CD4-positive, alpha-beta T cell (primary cell): ENCODE results near the gene ODC1. TPM values are rescaled to one million over a fixed set of nuclear protein-coding genes. Genes with fewer than 3 reads are reported as not detected.

Experiments used
- ATAC-seq: fragments of 200-7000 bp; cut with Tn5 transposase; one replicate; pipeline ENCODE4 v1.10.0; 2022; ENCODE audit warnings: mild to moderate bottlenecking; ENCODE audit not compliant: poor library complexity
- CTCF ChIA-PET: fragments of 350-600 bp; sonication (Branson Sonifier 250); formaldehyde crosslinking; loops from one replicate; lab custom pipeline; 2021; ENCODE audit warnings: antibody characterized with exemption, inconsistent platforms; lab: Charles Lee
- POLR2A ChIA-PET: fragments of 350-600 bp; sonication (Branson Sonifier 250); formaldehyde crosslinking; loops from one replicate; lab custom pipeline; 2021; ENCODE audit warnings: antibody characterized with exemption, inconsistent platforms; lab: Charles Lee
- DNase-seq, 14 experiments: peaks; one replicate each; pipeline ENCODE4 v3.0.0-alpha.2; 2013 to 2020; ENCODE audit warnings: mixed read lengths in 2 of 14
- H3K27ac ChIP-seq, 2 donors: one replicate each; pipeline versions ENCODE4 v1.5.1 to v1.7.0; 2013; ENCODE audit warnings: low read length in 2 of 2, low read depth in 1 of 2, mild to moderate bottlenecking in 1 of 2
- H3K27me3 ChIP-seq, 2 experiments: 1 replicate in 1 of 2; 2 replicates in 1 of 2; pipeline versions ENCODE4 v1.6.1 to v1.7.0; 2013; ENCODE audit warnings: low read length in 2 of 2, control low read depth in 1 of 2, mild to moderate bottlenecking in 1 of 2, moderate library complexity in 1 of 2; ENCODE audit not compliant: insufficient read depth in 2 of 2, control insufficient read depth in 1 of 2
- H3K36me3 ChIP-seq: one replicate; pipeline ENCODE4 v1.6.1; 2013; ENCODE audit warnings: low read length, control low read depth; ENCODE audit not compliant: insufficient read depth
- H3K4me1 ChIP-seq: one replicate; pipeline ENCODE4 v1.6.1; 2013; ENCODE audit warnings: low read length, control low read depth; ENCODE audit not compliant: insufficient read depth
- H3K4me3 ChIP-seq: one replicate; pipeline ENCODE4 v1.5.1; 2013; ENCODE audit warnings: mild to moderate bottlenecking, low read length, moderate library complexity
- H3K9me3 ChIP-seq, 2 experiments: 1 replicate in 1 of 2; 2 replicates in 1 of 2; pipeline versions ENCODE4 v1.6.1 to v1.7.0; 2013; ENCODE audit warnings: low read length in 2 of 2, mild to moderate bottlenecking in 2 of 2, control low read depth in 1 of 2, moderate library complexity in 1 of 2; ENCODE audit not compliant: control insufficient read depth in 1 of 2, insufficient read depth in 1 of 2
- H3K27ac Mint-ChIP-seq: one replicate; pipeline ENCODE4 v1.8.0; 2020; ENCODE audit warnings: mixed read lengths
- H3K27me3 Mint-ChIP-seq: one replicate; pipeline ENCODE4 v1.8.0; 2021; ENCODE audit warnings: mixed read lengths
- H3K36me3 Mint-ChIP-seq: one replicate; pipeline ENCODE4 v1.8.0; 2021; ENCODE audit warnings: low read depth, mixed read lengths
- H3K4me1 Mint-ChIP-seq: one replicate; pipeline ENCODE4 v1.8.0; 2021; ENCODE audit warnings: low read depth, mixed read lengths
- H3K4me3 Mint-ChIP-seq: one replicate; pipeline ENCODE4 v1.8.0; 2020; ENCODE audit warnings: mild to moderate bottlenecking, mixed read lengths
- H3K9me3 Mint-ChIP-seq: one replicate; pipeline ENCODE4 v1.8.0; 2020; ENCODE audit warnings: mixed read lengths
- CTCF ChIP-seq: fragments of 200-600 bp; IDR thresholded peaks from one replicate; pipeline ENCODE4 v1.8.0; 2022; ENCODE audit warnings: antibody characterized with exemption, mild to moderate bottlenecking
- intact Hi-C, 2 experiments: fragments of 100-400 bp; cut with DNase I in 1 of 2; cut with micrococcal nuclease in 1 of 2; formaldehyde crosslinking; loops; one replicate each; pipeline versions ENCODE4 v1.15.1 to v1.9.0; 2023 to 2025; cut with DNase I, micrococcal nuclease
- total RNA-seq, 174 experiments: library from RNA in 2 of 174; stranded (reverse) in 2 of 174; gene quantifications; one replicate each; pipeline ENCODE4 v1.2.3 and lab custom pipeline; 2021 to 2026

ODC1 gene
- total RNA-seq, 2 experiments from 2014 or later, result 162 to 164 TPM

DNA sequence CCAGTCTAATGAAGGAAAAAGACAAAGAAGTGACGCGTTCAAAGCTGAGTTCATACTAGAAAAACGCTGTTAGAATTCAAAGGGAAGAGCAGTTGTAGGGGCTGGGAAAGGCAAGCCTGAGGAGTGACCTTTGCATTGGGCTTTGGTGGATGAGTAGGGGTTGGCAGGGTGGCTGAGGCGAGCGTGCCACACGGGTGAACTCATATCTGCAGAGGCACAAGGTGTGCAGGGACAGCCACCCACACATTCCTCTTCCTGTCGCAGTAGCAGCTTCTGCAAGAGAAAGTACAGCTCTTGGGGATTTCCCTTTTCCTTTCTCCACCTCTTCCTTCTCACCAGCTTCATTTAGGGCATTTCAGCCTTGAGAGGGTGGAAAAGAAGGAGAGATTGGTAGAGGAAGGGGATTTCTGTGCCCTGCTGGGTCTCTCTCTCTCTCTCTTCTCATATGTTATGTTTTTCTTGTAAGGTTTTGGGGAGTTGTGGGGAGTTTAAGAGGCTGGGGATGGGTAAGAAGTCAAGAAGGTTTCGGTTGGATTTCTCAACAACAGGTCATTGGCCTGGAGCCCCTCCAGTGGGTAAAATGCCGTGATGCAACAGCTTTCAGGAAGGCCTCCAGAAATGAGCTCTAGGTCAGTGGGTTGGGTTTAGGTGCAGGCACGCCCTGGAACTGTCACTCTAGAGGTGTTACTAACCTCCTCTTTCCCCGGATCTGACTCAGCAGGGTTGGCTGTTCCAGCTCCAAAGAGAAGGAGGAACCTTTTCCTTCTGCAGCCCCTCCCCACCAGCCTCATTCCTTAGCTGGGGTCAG is 40.1 kb downstream of the ODC1 start:
- H3K9me3 ChIP-seq, result no peaks in the 10 kb centered on the region
- TF ChIP-seq CTCF, result no peak
- Mint-ChIP-seq H3K36me3 (peaks cover 26% of the 10 kb centered on the region), H3K4me3 (peak overlapping the region; percentile 83), H3K27me3 (no peaks in the 10 kb centered on the region), H3K4me1 (peaks cover 42% of the 10 kb centered on the region), H3K27ac (peak overlapping the region; percentile 87), H3K9me3 (no peaks in the 10 kb centered on the region)
- peak overlapping the region; percentile 47 to 55 for H3K27ac ChIP-seq
- peak; percentile 64 for ATAC-seq
- ChIA-PET CTCF (interaction anchor here (0.5 to 3.9 kb wide), 20 partner anchors 10 to 335 kb away, joined by 3 to 45 read pairs (median 6); partner anchors contain the start of genes HPCAL1 and RRM2), POLR2A (interaction anchor here (0.7 to 5.8 kb wide), 13 partner anchors 13 to 283 kb away, joined by 3 to 66 read pairs (median 8); partner anchors contain the start of genes HPCAL1 and ODC1)
- H3K4me3 ChIP-seq, result peak overlapping the region; percentile 9
- DNase-seq, result peak in 13 of 14 experiments; percentile 18 to 79 (median 37)
- H3K27me3 ChIP-seq, result no peaks in the 10 kb centered on the region
- intact Hi-C loops, result loop anchor here (1.0 to 10.0 kb wide), 8 partner anchors 23 to 333 kb away; partner anchors contain the start of gene HPCAL1 (in 1 of the 2)
- peaks cover 32% of the 10 kb centered on the region for H3K36me3 ChIP-seq
- H3K4me1 ChIP-seq, result peaks cover 51% of the 10 kb centered on the region

GRCh38 chr2:10407432-10407831 is 40.7 kb downstream of the ODC1 start:
- Histone ChIP-seq H3K9me3 (no peaks in the 10 kb centered on the region), H3K27me3 (no peaks in the 10 kb centered on the region), H3K27ac (peak overlapping the region; percentile 47 to 55), H3K4me3 (no peak overlapping the region), H3K36me3 (peaks cover 30% of the 10 kb centered on the region), H3K4me1 (peaks cover 54% of the 10 kb centered on the region)
- intact Hi-C loops, result loop anchor here (5.0 to 10.0 kb wide), 2 partner anchors 265 to 333 kb away; no protein-coding TSS in a partner anchor
- DNase-seq, result no peak
- no peaks in the 10 kb centered on the region for H3K27me3 Mint-ChIP-seq
- no peak for TF ChIP-seq CTCF
- CTCF ChIA-PET, result interaction anchor here (0.5 to 3.9 kb wide), 6 partner anchors 28 to 335 kb away, joined by 3 to 45 read pairs (median 21); partner anchors contain the start of genes HPCAL1 and RRM2
- POLR2A ChIA-PET, result interaction anchor here (0.7 to 5.8 kb wide), 11 partner anchors 14 to 282 kb away, joined by 3 to 66 read pairs (median 12); partner anchors contain the start of genes HPCAL1 and ODC1
- no peaks in the 10 kb centered on the region for H3K9me3 Mint-ChIP-seq
- H3K4me3 Mint-ChIP-seq, result peak overlapping the region; percentile 83
- peaks cover 26% of the 10 kb centered on the region for H3K36me3 Mint-ChIP-seq
- H3K4me1 Mint-ChIP-seq, result peaks cover 48% of the 10 kb centered on the region
- H3K27ac Mint-ChIP-seq, result peak overlapping the region; percentile 87
- ATAC-seq, result no peak

GRCh38 chr2:10406491-10407188 is 41.5 kb downstream of the ODC1 start:
- Mint-ChIP-seq H3K4me1 (peaks cover 53% of the 10 kb centered on the region), H3K9me3 (no peaks in the 10 kb centered on the region), H3K27me3 (no peaks in the 10 kb centered on the region), H3K27ac (peak overlapping the region; percentile 87), H3K4me3 (no peak overlapping the region), H3K36me3 (peaks cover 24% of the 10 kb centered on the region)
- H3K9me3 ChIP-seq, result no peaks in the 10 kb centered on the region
- peaks cover 22% of the 10 kb centered on the region for H3K36me3 ChIP-seq
- no peak overlapping the region for H3K4me3 ChIP-seq
- H3K4me1 ChIP-seq, result peaks cover 62% of the 10 kb centered on the region
- CTCF ChIA-PET, result interaction anchor here (3.0 to 3.9 kb wide), 2 partner anchors 28 to 282 kb away, joined by 23 to 45 read pairs; partner anchors contain the start of gene RRM2
- TF ChIP-seq CTCF, result no peak
- intact Hi-C loops, result loop anchor here (5.0 to 10.0 kb wide), 2 partner anchors 264 to 332 kb away; no protein-coding TSS in a partner anchor
- H3K27me3 ChIP-seq, result no peaks in the 10 kb centered on the region
- H3K27ac ChIP-seq, result peak overlapping the region; percentile 47 to 55
- POLR2A ChIA-PET, result interaction anchor here (1.4 to 5.8 kb wide), 6 partner anchors 15 to 104 kb away, joined by 3 to 66 read pairs (median 16); partner anchors contain the start of genes HPCAL1 and ODC1
- no peak for DNase-seq
- no peak for ATAC-seq
